Astrocyte (in vitro differentiated cells and primary cell): ENCODE results near the gene RRH. TPM values are rescaled to one million over a fixed set of nuclear protein-coding genes. Genes with fewer than 3 reads are reported as not detected.

Experiments used
- DNase-seq: peaks from one replicate; pipeline ENCODE4 v3.0.0-alpha.2; 2010; ENCODE audit warnings: low read depth
- FAIRE-seq: peaks from 2 replicates; lab custom pipeline; 2011; peaks lifted over from hg19 to GRCh38; lab: Jason Lieb, UNC
- H2AFZ ChIP-seq: 2 replicates; pipeline ENCODE4 v1.6.0; 2012; ENCODE audit warnings: low read depth, low read length, inconsistent platforms
- H3K27ac ChIP-seq: 2 replicates; pipeline ENCODE4 v1.5.1; 2011; ENCODE audit warnings: low read depth, low read length, inconsistent platforms
- H3K27me3 ChIP-seq: 2 replicates; pipeline ENCODE4 v1.6.0; 2011; ENCODE audit warnings: low read length, inconsistent platforms; ENCODE audit not compliant: insufficient read depth
- H3K36me3 ChIP-seq: 2 replicates; pipeline ENCODE4 v1.5.1; 2011; ENCODE audit warnings: low read length, inconsistent platforms; ENCODE audit not compliant: insufficient read depth
- H3K4me1 ChIP-seq: 2 replicates; pipeline ENCODE4 v1.5.1; 2011; ENCODE audit warnings: low read length, inconsistent platforms; ENCODE audit not compliant: insufficient read depth
- H3K4me2 ChIP-seq: 2 replicates; pipeline ENCODE4 v1.6.0; 2012; ENCODE audit warnings: low read length, inconsistent platforms
- H3K4me3 ChIP-seq: 2 replicates; pipeline ENCODE4 v1.5.1; 2011; ENCODE audit warnings: low read depth, mild to moderate bottlenecking, low read length, inconsistent platforms; ENCODE audit not compliant: insufficient read depth
- H3K79me2 ChIP-seq: 2 replicates; pipeline ENCODE4 v1.6.0; 2012; ENCODE audit warnings: mild to moderate bottlenecking, low read length, inconsistent platforms; ENCODE audit not compliant: insufficient read depth
- H3K9ac ChIP-seq: 2 replicates; pipeline ENCODE4 v1.6.0; 2012; ENCODE audit warnings: mild to moderate bottlenecking, low read length, inconsistent platforms
- H3K9me3 ChIP-seq: 2 replicates; pipeline ENCODE4 v1.5.1; 2012; ENCODE audit warnings: low read depth, mild to moderate bottlenecking, low read length, inconsistent platforms; ENCODE audit not compliant: insufficient read depth
- H4K20me1 ChIP-seq: 2 replicates; pipeline ENCODE4 v1.6.0; 2012; ENCODE audit warnings: low read length, inconsistent platforms; ENCODE audit not compliant: insufficient read depth
- H3K27ac Mint-ChIP-seq: one replicate; pipeline ENCODE4 v1.8.0; 2021; ENCODE audit warnings: mild to moderate bottlenecking, mixed read lengths; ENCODE audit not compliant: unreplicated experiment
- H3K27me3 Mint-ChIP-seq: one replicate; pipeline ENCODE4 v1.8.0; 2021; ENCODE audit warnings: low read depth, mixed read lengths; ENCODE audit not compliant: unreplicated experiment
- H3K36me3 Mint-ChIP-seq: one replicate; pipeline ENCODE4 v1.8.0; 2021; ENCODE audit warnings: low read depth, mixed read lengths; ENCODE audit not compliant: unreplicated experiment
- H3K4me1 Mint-ChIP-seq: one replicate; pipeline ENCODE4 v1.8.0; 2021; ENCODE audit warnings: low read depth, mixed read lengths; ENCODE audit not compliant: unreplicated experiment
- H3K4me3 Mint-ChIP-seq: one replicate; pipeline ENCODE4 v1.8.0; 2021; ENCODE audit warnings: mild to moderate bottlenecking, moderate library complexity, mixed read lengths; ENCODE audit not compliant: unreplicated experiment
- H3K9me3 Mint-ChIP-seq: one replicate; pipeline ENCODE4 v1.8.0; 2021; ENCODE audit warnings: mild to moderate bottlenecking, mixed read lengths; ENCODE audit not compliant: unreplicated experiment
- CTCF ChIP-seq: IDR thresholded peaks from 2 replicates; pipeline ENCODE4 v1.5.1; 2011; ENCODE audit warnings: low read depth, mild to moderate bottlenecking, inconsistent platforms, low read length, moderate library complexity; ENCODE audit not compliant: insufficient read depth
- EZH2 ChIP-seq: IDR thresholded peaks from 2 replicates; pipeline ENCODE4 v1.6.1; 2012; ENCODE audit warnings: mild to moderate bottlenecking, low read length, inconsistent platforms; ENCODE audit not compliant: insufficient read depth
- total RNA-seq: library from RNA; stranded (reverse); gene quantifications from 2 replicates; pipeline ENCODE4 v1.2.1, GENCODE V29; 2021

The RRH gene
- total RNA-seq, 1 donor from 2014 or later, result 0.25 TPM

- H3K9ac ChIP-seq, result no peak overlapping the region
- no peak overlapping the region for H3K4me3 ChIP-seq
- no peaks in the 10 kb centered on the region for H3K4me1 Mint-ChIP-seq
- FAIRE-seq (no peak), DNase-seq (no peak)
- H3K9me3 ChIP-seq, result no peaks in the 10 kb centered on the region
- H3K4me3 Mint-ChIP-seq, result no peak overlapping the region
- H3K27me3 ChIP-seq, result no peaks in the 10 kb centered on the region
- H3K4me2 ChIP-seq, result no peak overlapping the region
- no peak overlapping the region for H3K27ac Mint-ChIP-seq
- no peaks in the 10 kb centered on the region for H3K36me3 Mint-ChIP-seq
- no peaks in the 10 kb centered on the region for H3K9me3 Mint-ChIP-seq
- H3K4me1 ChIP-seq, result no peaks in the 10 kb centered on the region
- H2AFZ ChIP-seq, result no peak overlapping the region
- no peaks in the 10 kb centered on the region for H4K20me1 ChIP-seq
- no peaks in the 10 kb centered on the region for H3K79me2 ChIP-seq
- H3K36me3 ChIP-seq, result no peaks in the 10 kb centered on the region
- no peak overlapping the region for H3K27ac ChIP-seq
- no peak for TF ChIP-seq EZH2
- TF ChIP-seq CTCF, result no peak
- peaks cover 3% of the 10 kb centered on the region for H3K27me3 Mint-ChIP-seq
These were observed 49.0 kb downstream of the RRH start for GRCh38 chr4:109876634-109877265.

GRCh38 chr4:109877400-109877799 is 49.6 kb downstream of the RRH start:
- H3K4me3 ChIP-seq, result no peak overlapping the region
- H3K9me3 ChIP-seq, result no peaks in the 10 kb centered on the region
- H2AFZ ChIP-seq, result no peak overlapping the region
- Mint-ChIP-seq H3K9me3 (no peaks in the 10 kb centered on the region), H3K27ac (no peak overlapping the region), H3K27me3 (peaks cover 2% of the 10 kb centered on the region), H3K4me1 (no peaks in the 10 kb centered on the region), H3K4me3 (no peak overlapping the region), H3K36me3 (no peaks in the 10 kb centered on the region)
- H3K9ac ChIP-seq, result no peak overlapping the region
- no peak overlapping the region for H3K4me2 ChIP-seq
- no peaks in the 10 kb centered on the region for H3K36me3 ChIP-seq
- H3K79me2 ChIP-seq, result no peaks in the 10 kb centered on the region
- H3K4me1 ChIP-seq, result no peaks in the 10 kb centered on the region
- no peak for TF ChIP-seq CTCF
- no peak for TF ChIP-seq EZH2
- no peaks in the 10 kb centered on the region for H3K27me3 ChIP-seq
- FAIRE-seq (no peak), DNase-seq (no peak)
- H4K20me1 ChIP-seq, result no peaks in the 10 kb centered on the region
- no peak overlapping the region for H3K27ac ChIP-seq

- no peaks in the 10 kb centered on the region for H3K79me2 ChIP-seq
- DNase-seq (no peak), FAIRE-seq (no peak)
- no peaks in the 10 kb centered on the region for H3K9me3 ChIP-seq
- H3K27me3 ChIP-seq, result no peaks in the 10 kb centered on the region
- TF ChIP-seq EZH2 (no peak), CTCF (no peak)
- H3K36me3 Mint-ChIP-seq, result no peaks in the 10 kb centered on the region
- no peaks in the 10 kb centered on the region for H3K36me3 ChIP-seq
- no peak overlapping the region for H3K4me3 ChIP-seq
- H3K4me2 ChIP-seq, result no peak overlapping the region
- no peaks in the 10 kb centered on the region for H3K4me1 ChIP-seq
- H2AFZ ChIP-seq, result no peak overlapping the region
- no peaks in the 10 kb centered on the region for H4K20me1 ChIP-seq
- H3K27ac ChIP-seq, result no peak overlapping the region
- H3K4me3 Mint-ChIP-seq, result no peak overlapping the region
- no peaks in the 10 kb centered on the region for H3K4me1 Mint-ChIP-seq
- H3K27ac Mint-ChIP-seq, result no peak overlapping the region
- H3K27me3 Mint-ChIP-seq, result peaks cover 2% of the 10 kb centered on the region
- no peaks in the 10 kb centered on the region for H3K9me3 Mint-ChIP-seq
- no peak overlapping the region for H3K9ac ChIP-seq
These were observed 50.6 kb downstream of the RRH start for GRCh38 chr4:109878355-109878754.
